GM23338 (cell line): ENCODE data around the gene ANKS1B. TPM values are rescaled to one million over a fixed set of nuclear protein-coding genes. Genes with fewer than 3 reads are reported as not detected.

Experiments used
- ATAC-seq: fragments of 200-7000 bp; cut with Tn5 transposase; 3 replicates; pipeline ENCODE4 v1.9.1; 2020
- DNase-seq: peaks from one replicate; pipeline ENCODE4 v3.0.0-alpha.2; 2015; ENCODE audit warnings: low spot score
- H2AFZ ChIP-seq: fragments of 200-600 bp; sonication (generic); 2 replicates; pipeline ENCODE4 v1.8.0; 2016; ENCODE audit warnings: antibody characterized with exemption, mild to moderate bottlenecking, moderate library complexity
- H3F3A ChIP-seq: fragments of 200-600 bp; sonication (generic); replicated peaks from 2 replicates; pipeline ENCODE4 v1.8.0; 2017; ENCODE audit warnings: antibody characterized with exemption, mixed run types, low read depth
- H3K27ac ChIP-seq: fragments of 200-600 bp; sonication (generic); 2 replicates; pipeline ENCODE4 v1.6.1; 2016; ENCODE audit warnings: low read depth
- H3K27me3 ChIP-seq: fragments of 200-600 bp; sonication (generic); 2 replicates; pipeline ENCODE4 v1.8.0; 2016; ENCODE audit warnings: mild to moderate bottlenecking, mixed run types, moderate library complexity; ENCODE audit not compliant: insufficient read depth
- H3K36me3 ChIP-seq: fragments of 200-600 bp; sonication (generic); 2 replicates; pipeline ENCODE4 v1.8.0; 2016; ENCODE audit warnings: mild to moderate bottlenecking; ENCODE audit not compliant: insufficient read depth
- H3K4me1 ChIP-seq: fragments of 200-600 bp; sonication (generic); 2 replicates; pipeline ENCODE4 v1.8.0; 2016; ENCODE audit warnings: mild to moderate bottlenecking, moderate library complexity; ENCODE audit not compliant: insufficient read depth
- H3K4me2 ChIP-seq: fragments of 200-600 bp; sonication (generic); 2 replicates; pipeline ENCODE4 v1.7.1; 2017; ENCODE audit warnings: mixed run types
- H3K4me3 ChIP-seq: fragments of 200-600 bp; sonication (generic); 2 replicates; pipeline ENCODE4 v1.6.1; 2016; ENCODE audit warnings: mixed run types
- H3K79me2 ChIP-seq: fragments of 200-600 bp; sonication (generic); replicated peaks from 2 replicates; pipeline ENCODE4 v1.8.0; 2017; ENCODE audit warnings: mild to moderate bottlenecking; ENCODE audit not compliant: insufficient read depth
- H3K9me2 ChIP-seq: fragments of 200-600 bp; sonication (generic); 2 replicates; pipeline ENCODE4 v1.8.0; 2017; ENCODE audit not compliant: insufficient read depth
- H4K20me1 ChIP-seq: fragments of 200-600 bp; sonication (generic); replicated peaks from 2 replicates; pipeline ENCODE4 v1.8.0; 2017; ENCODE audit warnings: mild to moderate bottlenecking; ENCODE audit not compliant: insufficient read depth
- H3K27ac Mint-ChIP-seq: 2 replicates; pipeline ENCODE4 v1.8.0; 2020; ENCODE audit warnings: inconsistent platforms, mild to moderate bottlenecking, moderate library complexity, mixed read lengths
- H3K27me3 Mint-ChIP-seq: 3 replicates; pipeline ENCODE4 v1.8.0; 2022; ENCODE audit warnings: low read depth, mild to moderate bottlenecking, moderate library complexity, mixed read lengths, inconsistent platforms; ENCODE audit not compliant: insufficient read depth, poor library complexity
- H3K36me3 Mint-ChIP-seq: 3 replicates; pipeline ENCODE4 v1.8.0; 2021; ENCODE audit warnings: low read depth, mild to moderate bottlenecking, inconsistent platforms, moderate library complexity, mixed read lengths
- H3K4me1 Mint-ChIP-seq: 3 replicates; pipeline ENCODE4 v1.8.0; 2020; ENCODE audit warnings: mild to moderate bottlenecking, inconsistent platforms, mixed read lengths
- H3K4me3 Mint-ChIP-seq: 3 replicates; pipeline ENCODE4 v1.8.0; 2021; ENCODE audit warnings: moderate library complexity, mild to moderate bottlenecking, inconsistent platforms, mixed read lengths
- H3K9me3 Mint-ChIP-seq: 3 replicates; pipeline ENCODE4 v1.8.0; 2020; ENCODE audit warnings: moderate library complexity, mild to moderate bottlenecking, inconsistent platforms, mixed read lengths
- CREB1 ChIP-seq: fragments of 250-450 bp; sonication (Bioruptor Pico); IDR thresholded peaks from 2 replicates; pipeline ENCODE4 v1.5.0; 2020; ENCODE audit warnings: low read depth, mild to moderate bottlenecking, moderate library complexity
- EZH2 ChIP-seq: fragments of 200-600 bp; sonication (generic); IDR thresholded peaks from one replicate; pipeline ENCODE4 v1.8.0; 2017; ENCODE audit warnings: antibody characterized with exemption, mild to moderate bottlenecking, low read depth; ENCODE audit not compliant: unreplicated experiment
- EZH2phosphoT487 ChIP-seq: fragments of 200-600 bp; sonication (generic); IDR thresholded peaks from one replicate; pipeline ENCODE4 v1.8.1; 2018; ENCODE audit warnings: antibody characterized with exemption; ENCODE audit not compliant: unreplicated experiment
- JUNB ChIP-seq: IDR thresholded peaks from one replicate; pipeline ENCODE4 v1.6.1; 2016; ENCODE audit warnings: antibody characterized with exemption; ENCODE audit not compliant: unreplicated experiment
- STAT1 ChIP-seq: IDR thresholded peaks from one replicate; pipeline ENCODE4 v1.6.1; 2016; ENCODE audit warnings: antibody characterized with exemption; ENCODE audit not compliant: unreplicated experiment
- ZNF462 ChIP-seq: fragments of 250-450 bp; sonication (Bioruptor Pico); IDR thresholded peaks from 2 replicates; pipeline ENCODE4 v1.5.0; 2020; ENCODE audit warnings: mild to moderate bottlenecking, moderate library complexity
- polyA plus RNA-seq: library from polyadenylated mRNA; unstranded; fragments of >200 nt; fragmentation: Nextera tagmentation; extraction: Ambion mirVana; gene quantifications from 2 replicates; pipeline ENCODE4 v1.2.1, GENCODE V29; 2016
- total RNA-seq: library from RNA; depleted of rRNA; stranded (reverse); fragments of >200 nt; shearing (Covaris generic); gene quantifications from 2 replicates; pipeline ENCODE4 v1.2.3, GENCODE V29; 2014

Gene ANKS1B
- total and polyA plus RNA-seq, 2 experiments from 2014 or later: 4.3 to 5.8 TPM

DNA sequence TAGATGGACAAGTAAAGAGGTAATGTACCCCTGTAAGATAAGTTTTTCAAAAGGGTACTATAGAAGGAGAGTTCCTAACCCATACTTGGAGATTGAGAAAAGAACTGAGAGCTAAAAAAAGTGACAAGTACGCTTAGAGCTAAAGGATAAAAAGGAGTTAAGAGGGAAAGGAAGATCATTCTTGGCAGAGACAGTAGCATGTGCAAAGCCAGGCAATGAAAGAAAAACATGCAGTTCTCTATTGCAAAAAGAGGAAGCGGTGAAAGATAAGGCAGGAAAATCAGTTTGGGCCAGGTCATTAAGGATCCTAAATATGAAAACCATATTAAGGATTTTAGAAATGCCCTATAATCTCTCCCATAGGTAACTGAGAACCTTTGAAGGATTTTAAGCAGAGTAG is 837.6 kb downstream of the ANKS1B start:
- H3K4me2 ChIP-seq: no peak overlapping the region
- H3K36me3 ChIP-seq: no peaks in the 10 kb centered on the region
- no peaks in the 10 kb centered on the region for H3K27me3 Mint-ChIP-seq
- DNase-seq: no peak
- no peak for TF ChIP-seq ZNF462 (CRISPR knock-in tag)
- H4K20me1 ChIP-seq: no peaks in the 10 kb centered on the region
- H3K27me3 ChIP-seq: no peaks in the 10 kb centered on the region
- H3K27ac Mint-ChIP-seq: no peak overlapping the region
- H3K79me2 ChIP-seq: no peaks in the 10 kb centered on the region
- no peak overlapping the region for H3K4me3 Mint-ChIP-seq
- ATAC-seq: no peak
- 0 out of 2 replicates have a peak, but pooled peaks cover 6% of the 10 kb centered on the region for H3K9me2 ChIP-seq
- no peak overlapping the region for H3K27ac ChIP-seq
- H3K36me3 Mint-ChIP-seq: peaks cover 15% of the 10 kb centered on the region; the same call in 2 of the 3 replicates
- H3K4me1 ChIP-seq: no peaks in the 10 kb centered on the region
- H3K4me1 Mint-ChIP-seq: no peaks in the 10 kb centered on the region
- no peaks in the 10 kb centered on the region for H3F3A ChIP-seq
- H2AFZ ChIP-seq: no peak overlapping the region
- no peak overlapping the region for H3K4me3 ChIP-seq
- peaks cover 10% of the 10 kb centered on the region; the same call in 2 of the 3 replicates for H3K9me3 Mint-ChIP-seq

GRCh38 chr12:99146730-99147129 is 838.0 kb downstream of the ANKS1B start:
- no peaks in the 10 kb centered on the region for H3F3A ChIP-seq
- no peak overlapping the region for H3K4me2 ChIP-seq
- H3K79me2 ChIP-seq: no peaks in the 10 kb centered on the region
- Mint-ChIP-seq H3K9me3 (peaks cover 10% of the 10 kb centered on the region; the same call in 2 of the 3 replicates), H3K4me3 (no peak overlapping the region), H3K4me1 (no peaks in the 10 kb centered on the region), H3K36me3 (peaks cover 18% of the 10 kb centered on the region; the same call in 2 of the 3 replicates), H3K27ac (no peak overlapping the region), H3K27me3 (no peaks in the 10 kb centered on the region)
- no peak for DNase-seq
- no peaks in the 10 kb centered on the region for H3K27me3 ChIP-seq
- no peak for ATAC-seq
- no peaks in the 10 kb centered on the region for H3K4me1 ChIP-seq
- no peak overlapping the region for H3K4me3 ChIP-seq
- no peak overlapping the region for H3K27ac ChIP-seq
- 0 out of 2 replicates have a peak, but pooled peaks cover 9% of the 10 kb centered on the region for H3K9me2 ChIP-seq
- no peaks in the 10 kb centered on the region for H4K20me1 ChIP-seq
- no peak overlapping the region for H2AFZ ChIP-seq
- 0 out of 2 replicates have a peak, but pooled peaks cover 2% of the 10 kb centered on the region for H3K36me3 ChIP-seq
- TF ChIP-seq EZH2 (no peak), CREB1 (CRISPR knock-in tag) (no peak), JUNB (no peak), EZH2phosphoT487 (no peak), STAT1 (no peak), ZNF462 (CRISPR knock-in tag) (no peak)
